WTC11 (cell line): ENCODE data around the gene CCDC88A.

Experiments
- ATF3 ChIP-seq: sonication (generic); formaldehyde crosslinking; conservative IDR thresholded peaks from 2 replicates; pipeline ENCODE4 v1.8.1; 2022; ENCODE audit warnings: mild to moderate bottlenecking, missing genetic modification reagents
- CBFB ChIP-seq: sonication (generic); formaldehyde crosslinking; IDR thresholded peaks from 2 replicates; pipeline ENCODE4 v1.8.1; 2022; ENCODE audit warnings: mild to moderate bottlenecking, low read depth, missing genetic modification reagents
- CREB1 ChIP-seq: sonication (generic); formaldehyde crosslinking; IDR thresholded peaks from 2 replicates; pipeline ENCODE4 v1.8.0; 2023; ENCODE audit warnings: mild to moderate bottlenecking, missing genetic modification reagents
- CTCF ChIP-seq: fragments of 200-600 bp; IDR thresholded peaks from 2 replicates; pipeline ENCODE4 v1.8.0; 2022; ENCODE audit warnings: antibody characterized with exemption
- ESRRA ChIP-seq: sonication (generic); formaldehyde crosslinking; IDR thresholded peaks from 2 replicates; pipeline ENCODE4 v1.8.1; 2022; ENCODE audit warnings: mild to moderate bottlenecking, missing genetic modification reagents, borderline replicate concordance
- NFYB ChIP-seq: sonication (generic); formaldehyde crosslinking; conservative IDR thresholded peaks from 2 replicates; pipeline ENCODE4 v1.8.0; 2022; ENCODE audit warnings: low read depth, missing genetic modification reagents
- PRRX2 ChIP-seq: fragments of 250-450 bp; sonication (Bioruptor Pico); IDR thresholded peaks from 2 replicates; pipeline ENCODE4 v1.8.0; 2021; ENCODE audit warnings: mild to moderate bottlenecking
- RELA ChIP-seq: sonication (generic); formaldehyde crosslinking; IDR thresholded peaks from 2 replicates; pipeline ENCODE4 v1.8.1; 2022; ENCODE audit warnings: missing genetic modification reagents, mild to moderate bottlenecking, borderline replicate concordance
- SP1 ChIP-seq: sonication (generic); formaldehyde crosslinking; conservative IDR thresholded peaks from 2 replicates; pipeline ENCODE4 v1.8.1; 2022; ENCODE audit warnings: missing genetic modification reagents
- TCF7 ChIP-seq: sonication (generic); formaldehyde crosslinking; IDR thresholded peaks from 2 replicates; pipeline ENCODE4 v1.8.0; 2022; ENCODE audit warnings: mild to moderate bottlenecking, low read depth, missing genetic modification reagents, moderate library complexity
- TF ChIP-seq, protein P1 (sequence below): sonication (generic); formaldehyde crosslinking; IDR thresholded peaks from 2 replicates; pipeline ENCODE4 v1.8.1; 2023; ENCODE audit warnings: mild to moderate bottlenecking, moderate library complexity, missing genetic modification reagents

DNA sequence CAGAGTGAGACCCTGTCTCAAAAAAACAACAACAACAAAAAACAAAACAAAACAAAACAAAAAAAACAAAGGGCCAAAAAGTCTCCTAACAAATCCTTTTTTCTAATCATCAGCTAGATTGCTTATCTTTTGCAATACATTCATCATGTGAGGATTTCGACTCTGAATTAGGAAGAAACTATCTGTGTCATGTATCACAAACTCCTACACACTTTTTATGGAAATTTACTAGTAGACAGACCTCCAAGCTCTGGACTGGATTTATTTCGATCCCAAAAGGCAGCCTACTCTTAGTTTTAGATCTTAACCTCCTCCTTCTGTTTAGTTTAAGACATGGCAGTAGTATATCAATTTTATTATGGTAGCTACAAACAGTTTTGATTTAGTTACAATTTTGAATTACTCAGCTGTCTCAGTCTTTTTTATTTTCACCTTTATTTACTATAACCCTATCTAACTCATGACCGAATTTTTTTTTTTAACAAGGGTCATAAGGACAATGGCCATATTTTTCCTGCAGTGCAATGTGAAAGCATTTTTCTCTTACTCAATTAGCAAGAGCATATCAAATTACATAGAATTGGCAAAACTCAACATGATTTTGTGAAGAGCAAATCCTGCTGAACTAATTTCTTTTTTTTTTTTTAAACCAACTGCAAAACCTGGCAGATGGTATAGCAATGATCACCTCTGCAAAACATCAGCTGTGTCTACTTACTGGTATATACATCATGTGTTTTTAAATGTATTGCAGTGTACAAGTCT lies 10.7 kb upstream of the CCDC88A start:
- TF ChIP-seq CTCF (no peak), SP1 (CRISPR knock-in tag) (no peak), CBFB (CRISPR knock-in tag) (no peak), CREB1 (CRISPR knock-in tag) (no peak), NFYB (no peak), TCF7 (no peak), PRRX2 (CRISPR knock-in tag) (no peak), ATF3 (no peak), RELA (no peak), ESRRA (no peak)
- TF ChIP-seq, protein P1, sequence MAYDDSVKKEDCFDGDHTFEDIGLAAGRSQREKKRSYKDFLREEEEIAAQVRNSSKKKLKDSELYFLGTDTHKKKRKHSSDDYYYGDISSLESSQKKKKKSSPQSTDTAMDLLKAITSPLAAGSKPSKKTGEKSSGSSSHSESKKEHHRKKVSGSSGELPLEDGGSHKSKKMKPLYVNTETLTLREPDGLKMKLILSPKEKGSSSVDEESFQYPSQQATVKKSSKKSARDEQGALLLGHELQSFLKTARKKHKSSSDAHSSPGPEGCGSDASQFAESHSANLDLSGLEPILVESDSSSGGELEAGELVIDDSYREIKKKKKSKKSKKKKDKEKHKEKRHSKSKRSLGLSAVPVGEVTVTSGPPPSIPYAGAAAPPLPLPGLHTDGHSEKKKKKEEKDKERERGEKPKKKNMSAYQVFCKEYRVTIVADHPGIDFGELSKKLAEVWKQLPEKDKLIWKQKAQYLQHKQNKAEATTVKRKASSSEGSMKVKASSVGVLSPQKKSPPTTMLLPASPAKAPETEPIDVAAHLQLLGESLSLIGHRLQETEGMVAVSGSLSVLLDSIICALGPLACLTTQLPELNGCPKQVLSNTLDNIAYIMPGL (CRISPR knock-in tag): no peak
